GDM1 (cell line): ENCODE data around the gene MPHOSPH9.

Experiments used
- DNase-seq: peaks from one replicate; lab custom pipeline; 2025; lab: John Stamatoyannopoulos, UW

The MPHOSPH9 gene

DNA sequence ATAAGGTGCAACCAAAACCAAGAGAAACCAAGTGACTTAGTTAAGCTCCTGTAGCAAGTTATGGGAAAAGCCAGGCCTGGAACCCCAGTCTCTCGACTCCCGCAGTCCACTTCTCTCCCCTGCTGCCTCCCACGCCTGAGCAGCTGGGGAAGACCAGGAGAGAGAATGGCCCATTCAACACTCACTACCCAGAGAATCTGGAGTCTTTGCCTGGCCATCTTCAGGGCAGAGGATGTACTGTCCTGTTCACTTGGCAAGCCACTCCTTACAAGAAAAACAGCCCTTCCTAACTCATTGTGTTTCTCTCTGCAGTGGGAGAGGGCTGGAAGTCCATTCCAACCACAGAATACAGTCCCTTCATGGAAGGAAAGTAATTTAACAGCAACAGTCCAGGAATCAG is 83.9 kb downstream of the MPHOSPH9 start:
- no peak for DNase-seq

- DNase-seq = no peak
These were observed 84.3 kb downstream of the MPHOSPH9 start for GRCh38 chr12:123148655-123149054.

- DNase-seq = no peak
These were observed 84.7 kb downstream of the MPHOSPH9 start for GRCh38 chr12:123148223-123148622.

- no peak for DNase-seq
These were observed 87.7 kb downstream of the MPHOSPH9 start for GRCh38 chr12:123145211-123145610.

GRCh38 chr12:123143736-123144461 is 89.0 kb downstream of the MPHOSPH9 start:
- DNase-seq = no peak

DNA sequence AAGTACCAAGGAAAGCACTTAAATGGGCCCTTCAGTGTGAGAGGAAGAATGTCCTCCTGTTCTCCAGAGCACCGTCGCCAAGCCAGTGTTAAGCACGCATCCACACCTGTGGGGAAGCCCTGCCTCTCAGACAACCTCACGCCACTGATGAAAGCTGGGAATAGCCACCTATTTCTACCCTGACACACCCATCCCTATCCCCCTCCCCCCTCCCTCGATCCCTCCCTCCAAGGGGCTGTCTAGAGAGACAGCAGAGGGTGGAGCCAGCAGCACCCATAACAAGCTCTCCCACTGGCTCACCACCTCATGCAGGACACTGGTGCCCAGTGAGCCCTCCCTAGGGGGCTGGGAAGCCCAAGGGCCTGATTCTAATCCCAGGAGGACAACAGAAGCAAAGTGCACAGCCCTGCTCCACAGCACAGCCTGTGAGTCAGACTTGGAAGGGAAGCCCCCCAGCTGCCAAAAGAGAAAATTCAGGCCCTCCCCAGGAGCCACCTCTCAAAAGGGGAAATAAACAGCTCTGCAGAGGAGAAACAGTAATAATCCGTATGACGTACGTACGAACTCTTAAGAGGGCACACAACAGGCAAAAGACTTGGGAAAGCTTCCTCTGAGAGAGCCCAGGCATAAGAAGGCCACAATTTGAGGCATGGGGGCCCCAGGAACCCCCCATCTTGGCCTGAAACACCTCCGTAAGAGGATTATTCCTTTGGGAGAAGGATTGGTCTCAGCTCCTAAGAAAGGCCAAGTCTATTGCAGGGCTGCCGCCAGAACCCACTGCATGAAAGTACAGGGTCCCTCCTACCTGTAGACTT is 89.8 kb downstream of the MPHOSPH9 start:
- peak; percentile 53 for DNase-seq

DNA sequence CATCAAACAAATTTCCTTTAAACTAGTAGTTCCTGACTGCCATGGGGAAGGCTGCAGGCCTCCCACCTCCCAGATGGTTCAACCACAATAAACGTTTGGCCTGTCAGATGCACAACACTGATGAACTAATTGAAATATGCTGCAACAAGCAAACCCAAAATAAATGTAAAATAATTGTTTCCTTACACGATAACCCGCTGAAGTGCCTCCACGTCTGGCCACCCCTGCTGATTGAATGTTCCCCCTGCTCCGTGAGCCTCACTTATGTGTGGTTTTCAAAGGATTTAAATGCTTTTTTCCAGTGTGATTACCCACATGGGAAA is 90.5 kb downstream of the MPHOSPH9 start:
- DNase-seq = no peak

DNA sequence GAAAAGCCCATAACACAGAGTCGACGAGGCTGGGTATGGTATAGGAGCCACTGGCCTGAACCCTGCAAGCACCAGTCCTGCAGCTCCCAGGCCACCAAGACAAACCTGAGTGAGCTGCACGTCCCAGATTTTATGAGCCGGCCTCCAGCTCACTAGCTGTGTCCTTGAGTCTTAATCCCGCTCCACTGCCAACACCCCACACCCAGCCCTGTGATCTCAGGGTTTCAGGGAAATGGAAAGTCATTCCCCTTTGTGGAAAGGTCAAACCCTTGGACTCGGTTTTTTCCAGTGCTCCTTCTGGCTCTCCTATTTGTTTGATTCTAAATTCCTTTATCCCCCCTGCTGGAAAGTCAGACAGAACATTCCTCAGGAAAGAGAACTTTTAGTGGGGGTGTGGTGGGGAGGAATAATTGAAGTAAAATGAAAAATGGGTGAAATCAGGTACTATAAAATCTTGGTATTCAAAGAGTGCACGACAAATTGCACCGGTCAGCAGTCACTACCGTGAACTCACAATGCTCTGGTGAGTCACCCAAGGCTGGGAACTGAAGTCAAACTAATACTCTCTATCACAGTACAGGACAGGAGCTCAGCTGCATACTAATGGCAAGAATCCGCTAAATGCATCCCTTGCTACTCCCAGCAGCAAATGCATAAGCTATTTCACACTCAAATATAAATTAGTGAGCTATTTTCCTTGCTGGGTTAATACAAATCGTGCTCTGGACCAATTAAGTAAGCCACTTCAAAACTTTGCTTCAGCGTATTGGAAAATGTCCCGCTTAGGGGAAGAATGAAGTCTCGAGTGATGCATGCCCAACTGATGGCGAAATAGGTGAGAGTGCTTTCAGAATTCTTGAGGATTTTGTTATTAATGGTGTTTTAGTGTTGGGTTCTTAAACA is 91.1 kb downstream of the MPHOSPH9 start:
- no peak for DNase-seq

GRCh38 chr12:123140676-123141614 is 92.0 kb downstream of the MPHOSPH9 start:
- DNase-seq = no peak

GRCh38 chr12:123139926-123140675 is 92.8 kb downstream of the MPHOSPH9 start:
- no peak for DNase-seq

GRCh38 chr12:123135688-123136087 is 97.3 kb downstream of the MPHOSPH9 start:
- no peak for DNase-seq

DNA sequence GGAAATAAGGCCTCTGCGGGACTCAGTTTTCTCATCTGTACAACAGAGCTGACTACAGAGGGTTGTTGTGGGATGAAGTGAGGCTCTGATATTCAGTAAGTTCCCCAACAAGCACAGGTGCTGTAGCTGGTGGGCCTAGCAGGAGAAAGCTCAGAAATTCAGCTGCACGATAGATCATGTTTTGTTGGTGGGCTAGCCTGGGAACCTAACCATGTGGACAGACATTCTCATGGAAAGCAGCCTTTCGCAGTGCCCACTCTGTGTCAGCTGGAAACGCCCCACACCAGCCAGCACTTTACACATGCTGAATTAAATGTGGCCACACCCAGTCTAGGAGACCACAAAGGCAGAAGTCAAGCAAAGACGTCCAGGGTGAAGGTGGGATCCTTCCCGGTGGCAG is 98.1 kb downstream of the MPHOSPH9 start:
- DNase-seq = no peak

DNA sequence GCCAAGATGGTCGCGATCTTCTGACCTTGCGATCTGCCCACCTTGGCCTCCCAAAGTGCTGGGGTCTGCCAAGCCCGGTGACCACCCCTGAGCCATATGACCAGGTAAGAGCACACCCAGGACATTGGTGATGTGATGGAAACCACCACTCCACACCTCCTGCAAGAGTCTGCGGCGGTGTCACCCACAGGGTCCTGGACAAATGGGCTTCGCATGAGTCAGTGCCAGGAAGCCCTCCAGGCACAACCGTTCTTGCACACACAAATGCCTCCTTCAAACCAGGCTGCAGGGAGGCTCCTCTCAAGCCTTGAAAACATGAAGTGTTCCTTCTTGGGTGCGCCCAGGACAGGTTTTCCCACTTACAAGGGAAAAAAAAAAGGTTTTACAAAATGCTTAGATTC is 98.7 kb downstream of the MPHOSPH9 start:
- DNase-seq = no peak

GRCh38 chr12:123133701-123134100 is 99.2 kb downstream of the MPHOSPH9 start:
- DNase-seq = no peak

- no peak for DNase-seq
These were observed 99.9 kb downstream of the MPHOSPH9 start for GRCh38 chr12:123132951-123133619.

DNA sequence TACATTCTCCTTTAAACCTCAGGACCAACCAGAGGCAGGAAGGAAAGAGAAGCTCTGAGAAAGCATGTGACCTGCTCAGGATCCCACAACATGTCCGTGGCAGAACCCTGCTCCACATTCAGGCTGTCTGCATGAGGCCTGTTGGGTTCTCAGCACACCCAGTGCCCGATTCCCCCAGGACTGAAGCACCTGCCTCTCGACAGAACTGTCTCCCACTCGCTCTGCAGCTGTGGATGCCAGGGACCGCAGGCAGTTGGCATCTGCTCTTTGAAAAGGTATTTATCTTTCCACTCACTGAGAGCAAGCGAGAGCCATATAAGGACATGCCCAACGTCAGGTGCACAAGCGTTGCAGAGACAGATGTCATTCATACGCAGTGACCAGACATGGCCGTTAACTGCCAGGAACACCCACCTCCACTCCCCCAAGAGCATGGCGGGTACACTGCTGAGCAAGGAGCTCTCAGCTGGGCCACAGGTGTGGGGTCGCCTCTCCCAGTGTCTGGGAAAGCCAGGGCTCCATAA is 101.0 kb downstream of the MPHOSPH9 start:
- DNase-seq = no peak

DNA sequence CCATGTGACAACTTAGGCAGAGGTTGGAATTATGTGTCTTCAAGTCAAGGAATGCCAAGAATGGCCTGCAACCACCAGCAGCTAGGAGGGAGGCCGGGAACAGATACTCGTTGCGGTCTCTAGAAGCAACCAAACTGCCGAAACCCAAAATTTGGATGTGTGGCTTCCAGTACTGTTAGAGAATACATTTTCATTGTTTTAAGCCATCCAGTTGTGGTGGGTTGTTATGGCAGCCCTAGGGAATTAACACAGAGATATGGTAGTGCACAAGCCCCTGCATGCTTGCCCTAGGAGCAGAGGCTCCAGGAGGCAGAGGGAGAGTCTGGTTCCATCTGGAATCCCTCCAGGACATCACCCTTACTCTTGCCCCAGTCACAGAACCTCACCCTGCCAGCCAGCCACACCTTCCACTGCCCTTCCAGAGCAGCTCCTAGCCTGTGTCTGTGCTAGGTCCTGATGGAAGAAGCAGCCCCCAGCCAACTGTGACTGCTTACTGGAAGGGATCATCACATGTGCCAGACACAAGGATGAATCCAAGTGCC is 101.6 kb downstream of the MPHOSPH9 start:
- DNase-seq = no peak

DNA sequence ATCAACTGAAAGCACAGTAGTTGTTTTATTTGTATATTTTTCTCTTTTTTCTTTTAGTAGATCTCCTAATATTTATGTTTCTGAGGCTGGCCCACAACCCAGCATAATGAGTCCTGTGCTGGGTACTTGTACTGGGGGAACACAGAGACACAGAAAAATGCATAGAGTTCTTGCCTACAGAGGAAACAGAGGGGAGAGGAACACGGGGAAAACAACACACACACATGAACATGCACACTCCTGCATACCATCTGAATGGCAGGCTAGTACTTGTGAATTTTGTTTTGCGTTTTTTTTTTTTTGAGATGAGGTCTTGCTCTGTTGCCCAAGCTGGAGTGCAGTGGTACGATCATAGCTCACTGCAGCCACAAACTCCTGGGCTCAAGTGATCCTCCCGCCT is 103.3 kb downstream of the MPHOSPH9 start:
- DNase-seq = no peak

DNA sequence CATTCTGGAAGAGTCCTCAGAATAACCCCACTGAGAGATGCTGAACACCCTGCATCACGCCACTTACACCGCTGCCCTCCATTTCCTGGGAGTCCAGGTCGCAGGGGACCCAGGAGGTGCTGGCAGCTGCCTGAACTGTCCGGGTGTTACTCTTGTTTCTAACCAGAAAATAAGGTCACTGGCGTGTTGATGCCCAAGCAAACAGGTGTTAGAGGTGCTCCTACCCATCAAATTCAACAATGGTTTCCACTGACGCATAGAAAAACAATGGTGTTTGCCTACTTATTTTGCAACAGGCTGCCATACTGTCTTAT is 105.8 kb downstream of the MPHOSPH9 start:
- DNase-seq = no peak
